Psoas muscle (tissue), 8 donors: Measurements from ENCODE around the gene SNU13. TPM values are rescaled to one million over a fixed set of nuclear protein-coding genes. Genes with fewer than 3 reads are reported as not detected.
"Not testable (repeated sequence)": the region's sequence is repeated elsewhere in the genome, so short reads cannot be mapped to it uniquely, and the experiment has no call there.

Experiments
- ATAC-seq, 4 donors: fragments of 200-7000 bp; cut with Tn5 transposase; one replicate each; pipeline ENCODE4 v1.9.1; 2020; ENCODE audit warnings: moderate library complexity in 3 of 4, mild to moderate bottlenecking in 2 of 4
- DNase-seq, 2 donors: peaks; one replicate each; pipeline ENCODE4 v3.0.0-alpha.2; 2020
- H3K27ac ChIP-seq: fragments of 200-600 bp; one replicate; pipeline ENCODE4 v1.8.0; 2022
- H3K27me3 ChIP-seq, 3 donors: fragments of 200-600 bp in 1 of 3; one replicate each; pipeline versions ENCODE4 v1.6.1 to v1.8.0; 2013 to 2022; ENCODE audit warnings: low read length in 2 of 3, mild to moderate bottlenecking in 2 of 3, moderate library complexity in 1 of 3; ENCODE audit not compliant: insufficient read depth in 3 of 3
- H3K36me3 ChIP-seq, 2 donors: fragments of 200-600 bp in 1 of 2; one replicate each; pipeline versions ENCODE4 v1.6.1 to v1.8.0; 2013 to 2022; ENCODE audit warnings: low read depth in 1 of 2, mild to moderate bottlenecking in 1 of 2, moderate library complexity in 1 of 2; ENCODE audit not compliant: insufficient read depth in 1 of 2
- H3K4me1 ChIP-seq: fragments of 200-600 bp; one replicate; pipeline ENCODE4 v1.8.0; 2022
- H3K4me3 ChIP-seq: fragments of 200-600 bp; one replicate; pipeline ENCODE4 v1.8.0; 2022; ENCODE audit warnings: mild to moderate bottlenecking
- H3K9me3 ChIP-seq: fragments of 200-600 bp; one replicate; pipeline ENCODE4 v1.8.0; 2022
- CTCF ChIP-seq: fragments of 200-600 bp; IDR thresholded peaks from one replicate; pipeline ENCODE4 v1.8.0; 2022; ENCODE audit warnings: antibody characterized with exemption
- whole genome bisulfite sequencing, 3 donors: extraction: QIAGEN DNeasy Blood & Tissue Kit; methylation state at CpG; one replicate each; pipeline versions ENCODE4 v1.1.6 to v1.1.7; 2013; 5-methylcytosine and 5-hydroxymethylcytosine counted together
- intact Hi-C, 2 donors: fragments of 100-400 bp; cut with DNase I; formaldehyde crosslinking; loops; one replicate each; pipeline versions ENCODE4 v1.11.0 to v1.14.2; 2022
- long read RNA-seq, 2 donors: library from polyadenylated mRNA; unstranded; transcript quantifications; one replicate each; pipeline ENCODE4 v2.0.0, GENCODE V29; 2021
- polyA plus RNA-seq, 3 donors: library from polyadenylated mRNA; stranded (reverse); fragments of 200-250 nt; gene quantifications; one replicate each; pipeline ENCODE4 v1.2.3, GENCODE V29; 2013
- total RNA-seq, 4 donors: library from RNA; stranded (reverse); fragmentation: NEBNext Ultra II Directional in 2 of 4; extraction: Animal tissue kit (Norgen Biotek cat#: 25700) in 2 of 4; gene quantifications; one replicate each; pipeline versions ENCODE4 v1.2.1 to v1.2.4, GENCODE V29; 2021 to 2023
- donor health status: healthy with polysubstance abuse.
- donor health status: DM: no; HTN: no; CAD: no; lungs with moderate emphysema.
- donor health status: Bipolar disorder and iron deficiency.
- donor health status: healthy.
- donor health status: DM: yes; HTN: yes; CAD: no.
- donor health status: DM: no; HTN: no; CAD: no.
- donor health status: DM: no; HTN: no; CAD: no.
- donor health status: DM: yes; HTN: yes; CAD: no.

SNU13 gene
- total RNA-seq (100 to 1,000 TPM; 165 to 238 (median 183) TPM), polyA plus RNA-seq (100 to 1,000 TPM; 215 to 466 (median 229) TPM)
- long read RNA-seq, donor 1, transcript SNU13-201 (3 exons, 877 nt) = minor isoform, 15 of 84 reads
- long read RNA-seq, donor 1, transcript SNU13-202 (3 exons, 1,503 nt) = major isoform, 62 of 84 reads
- long read RNA-seq, donor 1, partial matches to known transcripts = 2 of 84 reads
- long read RNA-seq, donor 1, other reads (novel, unspliced or antisense) = 4 of 84 reads
- long read RNA-seq, donor 2, transcript SNU13-201 (3 exons, 877 nt) = minor isoform, 61 of 178 reads
- long read RNA-seq, donor 2, transcript SNU13-202 (3 exons, 1,503 nt) = major isoform, 100 of 178 reads
- long read RNA-seq, donor 2, partial matches to known transcripts = 1 of 178 reads
- long read RNA-seq, donor 2, other reads (novel, unspliced or antisense) = 14 of 178 reads

GRCh38 chr22:41688365-41689211, at the start of gene SNU13:
Gene SNU13, minus strand, starts transcription at chr22:41688867. Its CDS starts 71 bp downstream, at chr22:41688796.
- peak; percentile 95 to 98 (median 98) for ATAC-seq
- WGBS, 3 donors = 0 to 1% (median 1%) methylated on average over 60 to 62 of the region's 62 CpGs
- no peak for TF ChIP-seq CTCF

GRCh38 chr22:41733241-41733640, 44.6 kb upstream of the SNU13 start:
- intact Hi-C loops, H3K4me1 ChIP-seq, H3K4me3 ChIP-seq, H3K27ac ChIP-seq, H3K27me3 ChIP-seq, H3K36me3 ChIP-seq, DNase-seq, H3K9me3 ChIP-seq, ATAC-seq: not testable (repeated sequence)
- WGBS, 3 donors = 92 to 97% (median 93%) methylated on average over 4 of the region's 4 CpGs

More at GRCh38 chr22:41688365-41689211, at the start of gene SNU13:
- H3K36me3 ChIP-seq = peaks cover 0 to 4% of the 10 kb centered on the region in 2 donors
- H3K4me1 ChIP-seq = peaks cover 8% of the 10 kb centered on the region
- peak within 1 kb of the TSS; percentile 85 for H3K4me3 ChIP-seq
- H3K27ac ChIP-seq = peak within 1 kb of the TSS; percentile 97
- H3K9me3 ChIP-seq = no peaks in the 10 kb centered on the region
- DNase-seq = peak; percentile 93 to 96
- intact Hi-C loops = no loop called here
- no peaks in the 10 kb centered on the region for H3K27me3 ChIP-seq

- TF ChIP-seq CTCF = no peak
- Histone ChIP-seq H3K36me3 (no peaks in the 10 kb centered on the region), H3K27ac (no peak overlapping the region), H3K4me1 (no peaks in the 10 kb centered on the region), H3K27me3 (no peaks in the 10 kb centered on the region), H3K4me3 (no peak overlapping the region), H3K9me3 (no peaks in the 10 kb centered on the region)
- intact Hi-C loops = no loop called here
- WGBS, 3 donors = 89 to 98% (median 91%) methylated on average over 7 of the region's 7 CpGs
- no peak for DNase-seq
- ATAC-seq = no peak
These were observed 43.6 kb upstream of the SNU13 start for GRCh38 chr22:41732096-41732772.

- intact Hi-C loops = no loop called here
- Histone ChIP-seq H3K4me1 (no peaks in the 10 kb centered on the region), H3K36me3 (no peaks in the 10 kb centered on the region), H3K27ac (no peak overlapping the region), H3K9me3 (no peaks in the 10 kb centered on the region), H3K27me3 (no peaks in the 10 kb centered on the region), H3K4me3 (no peak overlapping the region)
- no peak for TF ChIP-seq CTCF
- WGBS, 3 donors = 86 to 93% (median 91%) methylated on average over 2 of the region's 2 CpGs
- DNase-seq = no peak
- no peak for ATAC-seq
These were observed 42.9 kb upstream of the SNU13 start for GRCh38 chr22:41731609-41732008.
